Retinal pigment epithelial cell (primary cell): ENCODE measurements around the gene SEMA4B.
A peak's percentile ranks its signal among the peaks of the same experiment; 100 is the strongest.

Experiments used
- DNase-seq: peaks from one replicate; pipeline ENCODE4 v3.0.0-alpha.2; 2010; ENCODE audit warnings: low read depth
- H3K4me3 ChIP-seq: 2 replicates; pipeline ENCODE4 v1.5.1; 2011; ENCODE audit warnings: mild to moderate bottlenecking, low read length, control low read depth, moderate library complexity
- CTCF ChIP-seq: conservative IDR thresholded peaks from 2 replicates; pipeline ENCODE4 v1.5.1; 2011; ENCODE audit warnings: low read depth, low read length, control low read depth, inconsistent platforms

Gene SEMA4B

GRCh38 chr15:90221246-90221900 lies 20.2 kb downstream of the SEMA4B start:
- TF ChIP-seq CTCF = peak; percentile 93
- DNase-seq = no peak
- H3K4me3 ChIP-seq = no peak overlapping the region

- no peak for TF ChIP-seq CTCF
- DNase-seq = no peak
- H3K4me3 ChIP-seq = no peak overlapping the region
These were observed 21.4 kb downstream of the SEMA4B start for GRCh38 chr15:90222547-90222946.

- DNase-seq = no peak
- TF ChIP-seq CTCF = no peak
- H3K4me3 ChIP-seq = no peak overlapping the region
These were observed 22.5 kb downstream of the SEMA4B start for GRCh38 chr15:90223441-90224165.

GRCh38 chr15:90225047-90225446 lies 23.9 kb downstream of the SEMA4B start:
- DNase-seq = no peak
- no peak overlapping the region for H3K4me3 ChIP-seq
- TF ChIP-seq CTCF = no peak

- H3K4me3 ChIP-seq = no peak overlapping the region
- DNase-seq = no peak
- TF ChIP-seq CTCF = no peak
These were observed 24.5 kb downstream of the SEMA4B start for GRCh38 chr15:90225504-90226234.

- TF ChIP-seq CTCF = no peak
- H3K4me3 ChIP-seq = no peak overlapping the region
- DNase-seq = no peak
These were observed 26.2 kb downstream of the SEMA4B start for GRCh38 chr15:90227336-90227735.
